ENCODE data around the gene ANKRD53. TPM values are rescaled to one million over a fixed set of nuclear protein-coding genes. Genes with fewer than 3 reads are reported as not detected.
A peak's percentile ranks its signal among the peaks of the same experiment; 100 is the strongest.
"Not testable (repeated sequence)": the region's sequence is repeated elsewhere in the genome, so short reads cannot be mapped to it uniquely, and the experiment has no call there.

Gene ANKRD53
- total RNA-seq, 4 donors from 2014 or later = 1.8 to 3.7 TPM; not detected in 2

DNA sequence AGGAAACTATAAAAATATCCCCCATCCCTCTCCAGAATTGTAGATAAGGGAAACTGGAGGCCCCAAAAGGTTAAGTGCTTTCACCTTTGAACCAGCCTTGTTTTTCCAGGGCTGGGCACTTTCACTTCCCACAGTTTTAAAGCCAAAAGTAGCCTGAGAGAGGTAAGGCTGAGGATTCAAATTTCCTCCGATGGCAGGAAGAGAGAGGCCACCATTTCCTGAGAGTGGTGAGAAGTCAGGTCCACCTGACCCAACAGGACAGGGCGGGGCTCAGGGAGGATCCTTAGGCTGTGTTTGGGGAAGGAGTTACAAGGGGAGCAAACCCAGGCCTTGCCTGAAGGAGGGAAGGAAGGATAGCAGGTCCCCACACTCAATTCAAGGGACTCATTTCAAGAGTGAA is 20.9 kb downstream of the ANKRD53 start:
- intact Hi-C loops (cut with DNase I; ENCODE audit: low total_unique reads) = no loop called here
- no peak for DNase-seq
- TF ChIP-seq POLR2A (IDR thresholded peaks at IDR 0.05) = no peak
- TF ChIP-seq, protein P1, sequence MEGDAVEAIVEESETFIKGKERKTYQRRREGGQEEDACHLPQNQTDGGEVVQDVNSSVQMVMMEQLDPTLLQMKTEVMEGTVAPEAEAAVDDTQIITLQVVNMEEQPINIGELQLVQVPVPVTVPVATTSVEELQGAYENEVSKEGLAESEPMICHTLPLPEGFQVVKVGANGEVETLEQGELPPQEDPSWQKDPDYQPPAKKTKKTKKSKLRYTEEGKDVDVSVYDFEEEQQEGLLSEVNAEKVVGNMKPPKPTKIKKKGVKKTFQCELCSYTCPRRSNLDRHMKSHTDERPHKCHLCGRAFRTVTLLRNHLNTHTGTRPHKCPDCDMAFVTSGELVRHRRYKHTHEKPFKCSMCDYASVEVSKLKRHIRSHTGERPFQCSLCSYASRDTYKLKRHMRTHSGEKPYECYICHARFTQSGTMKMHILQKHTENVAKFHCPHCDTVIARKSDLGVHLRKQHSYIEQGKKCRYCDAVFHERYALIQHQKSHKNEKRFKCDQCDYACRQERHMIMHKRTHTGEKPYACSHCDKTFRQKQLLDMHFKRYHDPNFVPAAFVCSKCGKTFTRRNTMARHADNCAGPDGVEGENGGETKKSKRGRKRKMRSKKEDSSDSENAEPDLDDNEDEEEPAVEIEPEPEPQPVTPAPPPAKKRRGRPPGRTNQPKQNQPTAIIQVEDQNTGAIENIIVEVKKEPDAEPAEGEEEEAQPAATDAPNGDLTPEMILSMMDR (IDR thresholded peaks at IDR 0.05) = no peak

DNA sequence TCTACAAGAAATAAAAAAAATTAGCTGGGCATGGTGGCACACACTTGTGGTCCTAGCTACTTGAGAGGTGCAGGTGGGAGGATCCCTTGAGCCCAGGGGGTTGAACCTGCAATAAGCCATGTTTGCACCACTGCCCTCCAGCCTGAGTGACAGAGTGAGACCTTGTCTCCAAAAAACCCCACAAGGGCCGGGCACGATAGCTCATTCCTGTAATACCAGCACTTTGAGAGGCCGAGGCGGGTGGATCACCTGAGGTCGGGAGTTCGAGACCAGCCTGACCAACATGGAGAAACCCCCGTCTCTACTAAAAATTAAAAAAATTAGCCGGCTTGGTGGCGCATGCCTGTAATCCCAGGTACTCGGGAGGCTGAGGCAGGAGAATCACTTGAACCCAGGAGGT is 21.5 kb downstream of the ANKRD53 start:
- H3K36me3 ChIP-seq; intact Hi-C loops (cut with DNase I; ENCODE audit: low total_unique reads): not testable (repeated sequence)
- DNase-seq = peak in 1 of 2 donors; percentile 5

More for the DNA sequence above, 20.9 kb downstream of the ANKRD53 start:
- H3K27ac ChIP-seq = no peak overlapping the region
- H3K36me3 ChIP-seq = no peaks in the 10 kb centered on the region
- H3K4me3 ChIP-seq = no peak overlapping the region
- no peaks in the 10 kb centered on the region for H3K27me3 ChIP-seq
- H3K4me1 ChIP-seq = no peaks in the 10 kb centered on the region
- H3K9me3 ChIP-seq = no peaks in the 10 kb centered on the region

DNA sequence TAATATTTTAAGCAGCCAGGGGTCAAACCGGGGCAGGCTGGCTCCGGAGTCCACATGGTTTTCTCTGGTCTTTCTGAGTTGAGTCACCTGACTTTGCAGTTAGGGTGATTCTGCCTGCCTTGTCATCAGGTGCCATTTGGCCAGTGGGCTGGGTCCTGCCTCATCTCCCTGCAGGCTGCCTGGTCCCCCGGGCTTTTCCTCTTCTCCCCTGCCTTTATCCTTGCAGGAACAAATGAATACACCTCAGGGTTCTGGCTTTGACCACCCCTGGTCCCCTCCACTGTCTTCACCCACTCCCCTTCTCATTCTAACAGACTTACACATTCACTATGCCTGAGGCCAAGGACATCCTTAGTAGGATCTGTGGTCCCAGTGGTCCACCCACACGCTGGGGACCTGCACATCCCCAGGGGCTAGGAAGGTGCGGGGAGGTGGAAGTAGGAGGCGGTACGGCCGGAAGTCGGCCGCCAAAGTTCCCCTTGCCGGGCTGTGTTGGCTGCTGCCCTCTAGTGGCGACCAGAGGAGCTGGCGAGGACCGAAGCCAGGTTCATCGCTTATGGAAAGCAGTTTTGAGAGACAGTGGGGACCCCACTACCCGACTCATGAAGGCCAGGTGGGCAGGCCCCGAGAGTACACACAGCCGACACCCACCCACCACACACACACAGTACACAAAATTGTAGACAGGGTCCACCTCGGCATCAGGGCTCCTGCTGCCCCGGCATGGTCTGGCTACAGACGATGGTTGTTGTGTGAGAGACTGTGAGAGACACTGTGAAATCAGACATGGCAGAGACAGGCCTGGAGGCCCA is 22.6 kb downstream of the ANKRD53 start:
- intact Hi-C loops (cut with DNase I; ENCODE audit: low total_unique reads) = no loop called here
- Histone ChIP-seq H3K9me3 (no peaks in the 10 kb centered on the region), H3K4me1 (no peaks in the 10 kb centered on the region), H3K4me3 (no peak overlapping the region), H3K36me3 (no peaks in the 10 kb centered on the region), H3K27ac (no peak overlapping the region), H3K27me3 (no peaks in the 10 kb centered on the region)
- peak; percentile 58 to 69 for DNase-seq
- TF ChIP-seq, protein P1 (IDR thresholded peaks at IDR 0.05) = peak; percentile 70 to 89 (median 78)
- no peak for TF ChIP-seq POLR2A (IDR thresholded peaks at IDR 0.05)

More for the DNA sequence above, 21.5 kb downstream of the ANKRD53 start:
- not testable (repeated sequence) for H3K4me3 ChIP-seq, H3K4me1 ChIP-seq, H3K9me3 ChIP-seq, H3K27ac ChIP-seq, H3K27me3 ChIP-seq

DNA sequence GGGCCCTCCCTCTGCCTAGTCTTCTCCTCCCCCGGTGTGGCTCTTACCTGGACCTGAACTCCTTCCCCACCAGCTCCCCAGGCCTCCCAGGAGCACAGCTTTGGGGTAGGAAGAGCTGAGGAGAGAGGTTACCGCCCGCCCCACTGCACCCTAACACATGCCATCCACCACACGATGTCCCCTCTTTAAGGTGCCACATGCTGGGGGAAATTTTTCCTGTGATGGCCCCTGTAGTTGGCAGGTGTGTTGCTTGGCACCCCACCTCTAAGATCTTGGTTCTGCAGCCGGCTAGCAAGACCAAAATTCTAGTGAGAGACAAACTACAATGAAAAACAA is 23.1 kb downstream of the ANKRD53 start:
- no peak for DNase-seq
- intact Hi-C loops (cut with DNase I; ENCODE audit: low total_unique reads) = no loop called here
- H3K27ac ChIP-seq = no peak overlapping the region

DNA sequence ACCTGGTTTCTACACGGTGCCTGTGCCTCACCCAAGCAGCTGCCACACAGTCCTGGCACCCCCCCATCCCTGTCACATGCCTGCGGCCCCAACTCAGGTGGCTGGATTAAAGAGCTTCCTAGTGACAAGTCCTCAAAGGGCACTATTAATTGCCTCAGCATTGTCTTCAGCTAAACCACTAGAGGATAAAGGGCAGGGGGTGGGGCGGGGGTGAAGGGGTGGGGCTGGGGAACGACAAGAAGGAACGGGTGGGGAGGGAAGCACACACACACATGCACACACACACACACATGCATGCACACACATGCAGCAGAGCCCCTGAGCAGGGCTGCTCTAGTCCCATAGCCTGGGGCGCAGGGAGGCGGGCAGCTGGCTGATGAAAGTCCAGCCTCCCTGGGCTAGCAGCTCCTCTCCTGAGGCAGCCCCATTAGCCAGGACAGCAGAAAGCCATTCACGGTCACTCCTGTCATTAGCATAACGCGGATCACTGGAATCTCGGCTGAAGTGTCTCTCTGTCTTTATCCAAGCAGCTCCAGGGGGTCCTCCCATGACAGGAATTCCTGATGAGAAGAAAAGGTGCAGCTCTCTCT is 23.6 kb downstream of the ANKRD53 start:
- DNase-seq = peak in 1 of 2 donors; percentile 5
- intact Hi-C loops (cut with DNase I; ENCODE audit: low total_unique reads) = no loop called here
- no peaks in the 10 kb centered on the region for H3K36me3 ChIP-seq
- H3K4me3 ChIP-seq = no peak overlapping the region
- no peak overlapping the region for H3K27ac ChIP-seq
- no peaks in the 10 kb centered on the region for H3K9me3 ChIP-seq
- H3K27me3 ChIP-seq = no peaks in the 10 kb centered on the region
- no peaks in the 10 kb centered on the region for H3K4me1 ChIP-seq
- no peak for TF ChIP-seq POLR2A (IDR thresholded peaks at IDR 0.05)
- TF ChIP-seq, protein P1 (IDR thresholded peaks at IDR 0.05) = no peak

More for the DNA sequence above, 23.1 kb downstream of the ANKRD53 start:
- no peaks in the 10 kb centered on the region for H3K27me3 ChIP-seq
- TF ChIP-seq POLR2A (IDR thresholded peaks at IDR 0.05) = no peak
- TF ChIP-seq, protein P1 (IDR thresholded peaks at IDR 0.05) = no peak
- H3K4me1 ChIP-seq = no peaks in the 10 kb centered on the region
- H3K9me3 ChIP-seq = no peaks in the 10 kb centered on the region
- no peak overlapping the region for H3K4me3 ChIP-seq
- no peaks in the 10 kb centered on the region for H3K36me3 ChIP-seq

Data from uterus (tissue), 4 donors.